GM12878 (cell line): Measurements from ENCODE around the gene MAST2. TPM values are rescaled to one million over a fixed set of nuclear protein-coding genes. Genes with fewer than 3 reads are reported as not detected.

Source experiments
- ATAC-seq: fragments of 200-7000 bp; cut with Tn5 transposase; 3 replicates; pipeline ENCODE4 v1.9.1; 2020; ENCODE audit warnings: mild to moderate bottlenecking, moderate library complexity
- BruUV-seq: library from RNA; stranded (reverse); fragments of 400-500 nt; replicated peaks from 2 replicates; lab custom pipeline; 2021; lab: Mats Ljungman, UMichigan
- CTCF ChIA-PET: fragments of 300-600 bp; sonication (Branson Sonifier 250); formaldehyde crosslinking; extraction: SDS; loops from one replicate; lab custom pipeline; 2021; ENCODE audit warnings: inconsistent platforms; lab: Yijun Ruan, JAX
- POLR2A ChIA-PET: fragments of 350-600 bp; formaldehyde crosslinking; extraction: SDS; loops from one replicate; lab custom pipeline; 2021; ENCODE audit warnings: inconsistent platforms; lab: Charles Lee
- RAD21 ChIA-PET: fragments of 300-600 bp; sonication (Branson Sonifier 250); formaldehyde crosslinking; loops from one replicate; lab custom pipeline; 2023; ENCODE audit warnings: antibody characterized with exemption; ENCODE audit not compliant: unreplicated experiment; lab: Charles Lee
- SMC1A ChIA-PET: fragments of 300-600 bp; sonication (Branson Sonifier 250); formaldehyde crosslinking; loops from one replicate; lab custom pipeline; 2023; ENCODE audit not compliant: unreplicated experiment, uncharacterized antibody; lab: Charles Lee
- DNase-seq: peaks from one replicate; pipeline ENCODE4 v3.0.0-alpha.2; 2011; ENCODE audit warnings: low read depth, low spot score
- FAIRE-seq: peaks from 3 replicates; lab custom pipeline; 2011; peaks lifted over from hg19 to GRCh38; lab: Jason Lieb, UNC
- H2AFZ ChIP-seq: 2 replicates; pipeline ENCODE4 v1.6.0; 2011; ENCODE audit warnings: low read depth, low read length, control low read depth; ENCODE audit not compliant: control insufficient read depth
- H3K27ac ChIP-seq: 2 replicates; pipeline ENCODE4 v1.5.1; 2011; ENCODE audit warnings: control low read depth; ENCODE audit not compliant: control insufficient read depth, insufficient read depth
- H3K27me3 ChIP-seq, 2 experiments: replicated peaks in 1 of 2; 2 replicates each; pipeline versions ENCODE4 v1.6.0 to v1.6.1; 2011; ENCODE audit warnings: low read length in 1 of 2; ENCODE audit not compliant: control insufficient read depth in 2 of 2, insufficient read depth in 2 of 2
- H3K36me3 ChIP-seq, 2 experiments: 2 replicates each; pipeline ENCODE4 v1.5.1; 2011; ENCODE audit warnings: low read length in 1 of 2; ENCODE audit not compliant: control insufficient read depth in 2 of 2, insufficient read depth in 2 of 2
- H3K4me1 ChIP-seq: 2 replicates; pipeline ENCODE4 v1.6.1; 2011; ENCODE audit warnings: mild to moderate bottlenecking, low read length, moderate library complexity, mixed read lengths; ENCODE audit not compliant: control insufficient read depth, insufficient read depth
- H3K4me2 ChIP-seq: 2 replicates; pipeline ENCODE4 v1.6.0; 2011; ENCODE audit warnings: control low read depth; ENCODE audit not compliant: control insufficient read depth, insufficient read depth
- H3K4me3 ChIP-seq: fragments of 200-600 bp; sonication (generic); 2 replicates; pipeline ENCODE4 v1.5.1; 2016
- H3K79me2 ChIP-seq: 2 replicates; pipeline ENCODE4 v1.6.0; 2011; ENCODE audit warnings: low read length; ENCODE audit not compliant: control insufficient read depth, insufficient read depth
- H3K9ac ChIP-seq: 2 replicates; pipeline ENCODE4 v1.8.0; 2011; ENCODE audit warnings: low read length, control low read depth, mixed read lengths; ENCODE audit not compliant: control insufficient read depth, insufficient read depth
- H3K9me3 ChIP-seq: replicated peaks from 3 replicates; pipeline ENCODE4 v1.5.1; 2011; ENCODE audit warnings: mild to moderate bottlenecking, low read length; ENCODE audit not compliant: control insufficient read depth, insufficient read depth
- H4K20me1 ChIP-seq: 2 replicates; pipeline ENCODE4 v1.6.0; 2011; ENCODE audit not compliant: control insufficient read depth, insufficient read depth
- DPF2 ChIP-seq: fragments of 450-650 bp; IDR thresholded peaks from 2 replicates; pipeline ENCODE4 v1.6.1; 2017; ENCODE audit warnings: mild to moderate bottlenecking
- IRF4 ChIP-seq: IDR thresholded peaks from 2 replicates; pipeline ENCODE4 v1.6.1; 2011; ENCODE audit warnings: low read depth, low read length
- MLLT1 ChIP-seq: fragments of 450-650 bp; IDR thresholded peaks from 2 replicates; pipeline ENCODE4 v1.6.1; 2016; ENCODE audit warnings: mild to moderate bottlenecking
- MYB ChIP-seq: fragments of 150-350 bp; IDR thresholded peaks from 2 replicates; pipeline ENCODE4 v1.6.1; 2014; ENCODE audit warnings: mild to moderate bottlenecking, low read depth, low read length, borderline replicate concordance
- NBN ChIP-seq: fragments of 450-650 bp; IDR thresholded peaks from 2 replicates; pipeline ENCODE4 v1.6.1; 2016
- NFXL1 ChIP-seq: fragments of 450-650 bp; IDR thresholded peaks from 2 replicates; pipeline ENCODE4 v1.6.1; 2017; ENCODE audit warnings: antibody characterized with exemption, mild to moderate bottlenecking, borderline replicate concordance
- POLR2AphosphoS2 ChIP-seq: IDR thresholded peaks from 2 replicates; pipeline ENCODE4 v1.6.1; 2011; ENCODE audit warnings: low read depth, mild to moderate bottlenecking, low read length, improper control_type of control experiment, moderate library complexity
- POU2F2 ChIP-seq: IDR thresholded peaks from 3 replicates; pipeline ENCODE4 v1.6.1; 2011; ENCODE audit warnings: low read depth, mild to moderate bottlenecking, low read length, borderline replicate concordance
- SUZ12 ChIP-seq: fragments of 200-600 bp; sonication (generic); IDR thresholded peaks from one replicate; pipeline ENCODE4 v1.6.1; 2018; ENCODE audit warnings: antibody characterized with exemption, mild to moderate bottlenecking; ENCODE audit not compliant: unreplicated experiment
- ZNF207 ChIP-seq: fragments of 450-650 bp; IDR thresholded peaks from 2 replicates; pipeline ENCODE4 v1.6.1; 2014; ENCODE audit warnings: antibody characterized with exemption, mild to moderate bottlenecking, borderline replicate concordance
- WGBS: methylation state at CpG from one replicate; pipeline ENCODE4 v1.1.6; 2016; ENCODE audit warnings: low lambda C conversion rate; ENCODE audit not compliant: insufficient replicate concordance, insufficient coverage; ENCODE audit errors: missing lambda C conversion rate; 5-methylcytosine and 5-hydroxymethylcytosine counted together
- in situ Hi-C: fragments of 300-500 bp; cut with MboI; formaldehyde crosslinking; loops from 9 replicates; pipeline ENCODE4 v1.14.3; 2018; ENCODE audit warnings: mixed read lengths
- intact Hi-C: fragments of 100-400 bp; cut with micrococcal nuclease; formaldehyde crosslinking; loops from one replicate; pipeline ENCODE4 v1.14.2; 2022; ENCODE audit not compliant: unreplicated experiment
- polyA plus RNA-seq, 11 experiments: library from polyadenylated mRNA; depleted of rRNA in 4 of 11; unstranded in 6 of 11; stranded (reverse) in 5 of 11; fragments of >200 nt; fragmentation: Nextera tagmentation in 4 of 11; fragmentation: Illumina TruSeq in 1 of 11; extraction: Ambion mirVana in 4 of 11; extraction: Trizol in 1 of 11; gene quantifications; 1 replicate in 1 of 11; 2 replicates in 10 of 11; pipeline versions ENCODE4 v1.2.1 to v1.2.3, GENCODE V29; 2011 to 2016; ENCODE audit warnings: inconsistent platforms in 2 of 11, missing spikeins in 2 of 11, low read depth in 1 of 11
- total RNA-seq, 4 experiments: library from RNA; depleted of rRNA in 3 of 4; stranded (reverse); fragments of >200 nt in 3 of 4; fragmentation: Illumina TruSeq in 1 of 4; extraction: Trizol in 1 of 4; gene quantifications; 2 replicates each; pipeline versions ENCODE4 v1.2.1 to v1.2.3, GENCODE V29; 2013 to 2021
- TF ChIP-seq, protein P1 (sequence below): IDR thresholded peaks from 2 replicates; pipeline ENCODE4 v1.6.1; 2012; ENCODE audit warnings: low read length, inconsistent platforms
- TF ChIP-seq, protein P2 (sequence below): IDR thresholded peaks from 2 replicates; pipeline ENCODE4 v1.6.1; 2011; ENCODE audit warnings: low read depth, mild to moderate bottlenecking, low read length, moderate library complexity, borderline replicate concordance; ENCODE audit errors: extremely low read depth

Gene MAST2
- total and polyA plus RNA-seq, 10 of the 15 experiments (the other 5 are each of a cell fraction or from before 2014, with no cell fraction given) = 1.0 to 28.7 (median 13.8) TPM

GRCh38 chr1:45765999-45766792 is 37.2 kb upstream of the MAST2 start:
- TF ChIP-seq DPF2 (no peak), SUZ12 (no peak)
- TF ChIP-seq, protein P1, sequence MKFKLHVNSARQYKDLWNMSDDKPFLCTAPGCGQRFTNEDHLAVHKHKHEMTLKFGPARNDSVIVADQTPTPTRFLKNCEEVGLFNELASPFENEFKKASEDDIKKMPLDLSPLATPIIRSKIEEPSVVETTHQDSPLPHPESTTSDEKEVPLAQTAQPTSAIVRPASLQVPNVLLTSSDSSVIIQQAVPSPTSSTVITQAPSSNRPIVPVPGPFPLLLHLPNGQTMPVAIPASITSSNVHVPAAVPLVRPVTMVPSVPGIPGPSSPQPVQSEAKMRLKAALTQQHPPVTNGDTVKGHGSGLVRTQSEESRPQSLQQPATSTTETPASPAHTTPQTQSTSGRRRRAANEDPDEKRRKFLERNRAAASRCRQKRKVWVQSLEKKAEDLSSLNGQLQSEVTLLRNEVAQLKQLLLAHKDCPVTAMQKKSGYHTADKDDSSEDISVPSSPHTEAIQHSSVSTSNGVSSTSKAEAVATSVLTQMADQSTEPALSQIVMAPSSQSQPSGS = no peak
- TF ChIP-seq, all 136 proteins: peak for 0
- no peak overlapping the region for H3K4me2 ChIP-seq
- H3K9me3 ChIP-seq = no peaks in the 10 kb centered on the region; the same call in 2 of the 3 replicates
- no peak overlapping the region for H2AFZ ChIP-seq
- no peaks in the 10 kb centered on the region for H3K36me3 ChIP-seq
- no peaks in the 10 kb centered on the region for H3K4me1 ChIP-seq
- no peak for ATAC-seq
- ChIA-PET POLR2A (no interaction called here), SMC1A (interaction anchor here (0.6 kb wide), 1 partner anchor 175 kb away, joined by 3 read pairs; no protein-coding TSS in a partner anchor), RAD21 (no interaction called here), CTCF (no interaction called here)
- no peaks in the 10 kb centered on the region for H3K27me3 ChIP-seq
- FAIRE-seq = no peak
- intact Hi-C loops (no loop called here), in situ Hi-C loops (no loop called here)
- no peak overlapping the region for H3K27ac ChIP-seq
- no peak overlapping the region for H3K4me3 ChIP-seq
- no TSS peak for BruUV-seq
- 62% methylated on average over 13 of the region's 13 CpGs for WGBS
- no peak for DNase-seq
- H3K79me2 ChIP-seq = no peaks in the 10 kb centered on the region
- H4K20me1 ChIP-seq = no peaks in the 10 kb centered on the region
- H3K9ac ChIP-seq = no peak overlapping the region

- CTCF ChIA-PET = no interaction called here
- 60% methylated on average over 2 of the region's 6 CpGs for WGBS
- FAIRE-seq (no peak), DNase-seq (no peak), ATAC-seq (no peak)
- H3K36me3 ChIP-seq = no peaks in the 10 kb centered on the region
- POLR2A ChIA-PET = interaction anchor here (0.6 to 1.1 kb wide), 2 partner anchors 33 to 213 kb away, joined by 3 to 6 read pairs; no protein-coding TSS in a partner anchor
- H2AFZ ChIP-seq = no peak overlapping the region
- H3K9me3 ChIP-seq = no peaks in the 10 kb centered on the region; the same call in 2 of the 3 replicates
- in situ Hi-C loops = no loop called here
- intact Hi-C loops = no loop called here
- no peaks in the 10 kb centered on the region for H4K20me1 ChIP-seq
- H3K79me2 ChIP-seq = no peaks in the 10 kb centered on the region
- H3K4me2 ChIP-seq = no peak overlapping the region
- no peaks in the 10 kb centered on the region for H3K4me1 ChIP-seq
- H3K27me3 ChIP-seq = no peaks in the 10 kb centered on the region
- no peak overlapping the region for H3K27ac ChIP-seq
- SMC1A ChIA-PET = no interaction called here
- RAD21 ChIA-PET = no interaction called here
- BruUV-seq = no TSS peak
- H3K4me3 ChIP-seq = no peak overlapping the region
- H3K9ac ChIP-seq = no peak overlapping the region
- TF ChIP-seq NBN (no peak), ZNF207 (no peak), MLLT1 (no peak), POLR2AphosphoS2 (no peak), NFXL1 (no peak), POU2F2 (no peak), MYB (no peak), IRF4 (no peak)
- TF ChIP-seq, protein P2, sequence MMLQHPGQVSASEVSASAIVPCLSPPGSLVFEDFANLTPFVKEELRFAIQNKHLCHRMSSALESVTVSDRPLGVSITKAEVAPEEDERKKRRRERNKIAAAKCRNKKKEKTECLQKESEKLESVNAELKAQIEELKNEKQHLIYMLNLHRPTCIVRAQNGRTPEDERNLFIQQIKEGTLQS = no peak
Measured at GRCh38 chr1:45767035-45767434, 36.4 kb upstream of the MAST2 start.
